Right renal cortex interstitium (tissue), 3 donors: ENCODE measurements around the gene CRABP2. TPM values are rescaled to one million over a fixed set of nuclear protein-coding genes. Genes with fewer than 3 reads are reported as not detected.

ENCODE experiments used
- DNase-seq, 3 donors: peaks; one replicate each; pipeline ENCODE4 v3.0.0-alpha.2; 2013; ENCODE audit warnings: low read depth in 3 of 3, low spot score in 2 of 3
- polyA plus RNA-seq, 3 donors: library from polyadenylated mRNA; unstranded; fragments of 120-200 nt; gene quantifications; one replicate each; pipeline ENCODE4 v1.2.1, GENCODE V29; 2013; ENCODE audit not compliant: insufficient read length in 3 of 3

The CRABP2 gene
- polyA plus RNA-seq, 3 donors, result 78.4 to 87.5 (median 86.4) TPM

DNA sequence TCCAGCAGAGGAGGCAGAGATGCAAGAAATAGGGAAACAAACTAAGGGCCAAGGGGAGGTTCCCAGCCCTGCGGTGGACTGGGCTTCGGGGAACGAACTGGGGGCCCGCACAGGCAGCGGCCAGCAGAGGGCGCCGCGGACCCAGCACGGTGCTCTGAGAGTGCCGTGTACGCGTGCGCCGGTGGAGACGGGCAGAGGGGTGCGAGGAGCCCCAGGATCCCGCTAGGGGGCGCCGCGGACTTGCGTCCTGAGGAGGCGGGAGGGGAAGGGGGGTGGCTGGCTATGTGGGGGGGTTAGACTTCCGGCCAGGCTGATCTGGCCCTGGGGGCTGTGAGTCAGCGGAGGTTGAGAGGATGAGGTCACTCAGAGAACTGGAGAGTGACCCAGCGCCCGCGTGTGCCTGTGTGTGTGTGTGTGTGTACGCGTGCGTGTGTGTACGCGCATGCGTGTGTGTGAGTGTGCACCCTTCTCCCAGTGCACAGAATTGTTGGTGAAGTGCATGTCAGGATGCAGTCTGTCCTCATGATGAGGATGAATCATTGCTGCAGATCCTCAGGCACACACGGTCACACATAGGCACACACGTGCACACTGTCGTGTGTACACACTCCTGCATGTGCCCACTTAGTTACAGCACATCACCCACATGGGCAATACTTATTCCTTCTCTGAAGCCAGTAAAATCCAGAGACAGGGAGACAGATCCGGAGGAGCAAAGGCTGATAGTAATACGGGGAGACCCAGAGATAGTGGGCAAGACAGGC is 45.2 kb downstream of the CRABP2 start:
- DNase-seq, result peak in 2 of 3 donors; percentile 85 to 93

DNA sequence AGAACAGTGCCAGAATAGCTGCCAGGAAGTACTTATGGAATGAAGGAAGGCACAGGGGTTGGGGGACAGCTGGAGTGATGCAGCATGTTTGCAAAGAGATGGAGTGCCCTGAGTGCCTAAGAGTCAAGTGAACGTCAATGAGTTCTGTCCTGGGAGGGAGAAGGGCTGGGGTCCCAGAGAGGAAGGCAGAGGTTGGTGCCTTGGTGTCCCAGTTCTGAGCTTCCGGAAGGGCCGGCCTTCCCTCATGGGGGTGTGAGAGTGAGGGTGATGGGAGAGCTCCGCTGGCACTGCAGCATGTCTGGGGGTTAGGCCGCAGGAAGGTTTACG is 45.8 kb downstream of the CRABP2 start:
- DNase-seq, result no peak

DNA sequence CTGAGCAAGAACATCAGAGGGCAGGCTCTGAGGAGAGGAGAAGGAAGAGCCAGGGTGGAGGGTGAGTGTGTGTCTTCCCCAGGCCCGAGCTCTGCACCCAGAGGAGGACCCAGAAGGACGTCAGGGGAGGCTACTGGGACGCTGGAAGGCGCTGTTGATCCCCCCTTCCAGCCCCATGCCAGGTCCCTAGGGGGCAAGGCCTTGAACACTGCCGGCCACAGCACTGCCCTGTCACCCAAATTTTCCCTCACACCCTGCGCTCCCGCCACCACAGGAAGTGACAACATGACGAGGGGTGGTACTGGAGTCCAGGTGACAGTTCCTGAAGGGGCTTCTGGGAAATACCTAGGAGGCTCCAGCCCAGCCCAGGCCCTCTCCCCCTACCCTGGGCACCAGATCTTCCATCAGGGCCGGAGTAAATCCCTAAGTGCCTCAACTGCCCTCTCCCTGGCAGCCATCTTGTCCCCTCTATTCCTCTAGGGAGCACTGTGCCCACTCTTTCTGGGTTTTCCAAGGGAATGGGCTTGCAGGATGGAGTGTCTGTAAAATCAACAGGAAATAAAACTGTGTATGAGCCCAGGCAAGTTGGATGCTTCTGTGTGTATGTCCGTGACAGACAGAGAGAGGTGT is 46.3 kb downstream of the CRABP2 start:
- DNase-seq, result no peak

DNA sequence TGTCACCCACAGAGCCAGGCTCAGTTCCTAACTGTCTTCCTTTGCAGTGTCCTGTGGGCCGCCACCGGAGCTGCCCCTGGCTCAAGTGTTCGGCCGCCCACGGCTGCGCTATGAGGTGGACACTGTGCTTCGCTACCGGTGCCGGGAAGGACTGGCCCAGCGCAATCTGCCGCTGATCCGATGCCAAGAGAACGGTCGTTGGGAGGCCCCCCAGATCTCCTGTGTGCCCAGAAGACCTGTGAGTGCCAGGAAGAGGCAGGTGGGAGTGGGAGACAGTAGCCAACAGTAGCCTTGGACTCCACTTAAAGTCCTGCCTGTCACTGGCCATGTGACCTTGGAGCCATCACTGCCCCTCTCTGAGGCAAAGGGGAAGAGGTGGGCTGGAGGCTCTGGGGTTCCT is 46.9 kb downstream of the CRABP2 start:
- DNase-seq, result no peak

DNA sequence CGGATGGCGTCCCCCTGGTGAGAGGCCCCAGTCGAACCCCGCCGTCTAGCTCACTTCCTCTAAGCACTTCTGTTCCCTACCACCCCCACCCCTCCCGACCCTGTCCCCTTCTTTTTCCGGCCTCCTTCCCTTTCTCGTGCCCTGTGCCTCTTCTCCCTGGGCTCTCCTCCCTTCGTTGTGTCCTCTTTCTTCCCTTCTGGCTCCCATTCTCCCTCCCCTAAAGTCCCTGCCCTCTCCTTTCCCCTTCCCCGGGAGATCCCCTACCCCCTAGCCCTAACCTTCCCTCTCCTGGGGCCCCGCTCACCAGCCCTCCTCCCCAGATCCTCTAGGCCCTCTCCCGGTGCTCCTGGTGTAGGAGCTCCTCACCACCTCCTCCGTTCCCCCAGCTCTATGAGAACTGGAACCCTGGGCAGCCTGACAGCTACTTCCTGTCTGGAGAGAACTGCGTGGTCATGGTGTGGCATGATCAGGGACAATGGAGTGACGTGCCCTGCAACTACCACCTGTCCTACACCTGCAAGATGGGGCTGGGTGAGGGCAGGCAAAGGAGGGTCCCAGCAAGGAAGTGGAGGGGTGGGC is 47.6 kb downstream of the CRABP2 start:
- no peak for DNase-seq

DNA sequence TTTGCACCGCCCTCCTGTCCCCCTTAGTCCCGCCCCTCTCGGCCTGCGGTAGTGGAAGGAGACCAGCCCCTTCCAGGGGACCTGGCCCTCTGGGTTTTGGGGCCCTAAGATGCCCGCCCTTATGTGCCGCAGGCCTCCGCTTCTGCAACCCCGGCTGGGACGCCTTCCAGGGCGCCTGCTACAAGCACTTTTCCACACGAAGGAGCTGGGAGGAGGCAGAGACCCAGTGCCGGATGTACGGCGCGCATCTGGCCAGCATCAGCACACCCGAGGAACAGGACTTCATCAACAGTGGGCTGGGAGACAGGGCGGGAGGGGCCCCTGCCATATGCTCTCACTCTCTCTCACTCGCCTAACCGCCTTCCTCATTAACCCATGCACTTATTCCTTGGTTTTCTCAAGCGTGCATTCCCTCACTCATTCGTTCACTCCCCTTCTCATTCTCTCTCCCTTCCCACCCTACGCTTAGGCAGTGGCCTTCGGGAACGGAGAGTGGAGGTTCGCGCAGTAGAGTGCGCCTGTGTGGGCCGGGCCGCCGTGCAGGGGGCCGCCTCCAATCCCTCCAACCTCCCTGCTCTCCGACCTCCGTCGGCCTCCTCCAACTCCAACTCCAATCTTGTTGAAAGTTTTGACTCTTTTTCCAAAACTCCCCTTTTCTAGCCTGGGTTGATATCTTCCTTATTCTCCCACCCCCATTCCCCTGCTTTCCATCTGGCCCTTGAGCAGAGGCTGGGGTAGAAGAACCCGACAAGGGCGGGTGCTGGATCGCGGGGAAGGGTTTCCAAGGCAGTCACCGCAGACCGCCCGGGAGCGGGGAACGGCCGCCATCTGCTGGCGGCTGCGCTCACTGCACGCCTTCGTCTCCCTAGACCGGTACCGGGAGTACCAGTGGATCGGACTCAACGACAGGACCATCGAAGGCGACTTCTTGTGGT is 48.3 kb downstream of the CRABP2 start:
- no peak for DNase-seq

DNA sequence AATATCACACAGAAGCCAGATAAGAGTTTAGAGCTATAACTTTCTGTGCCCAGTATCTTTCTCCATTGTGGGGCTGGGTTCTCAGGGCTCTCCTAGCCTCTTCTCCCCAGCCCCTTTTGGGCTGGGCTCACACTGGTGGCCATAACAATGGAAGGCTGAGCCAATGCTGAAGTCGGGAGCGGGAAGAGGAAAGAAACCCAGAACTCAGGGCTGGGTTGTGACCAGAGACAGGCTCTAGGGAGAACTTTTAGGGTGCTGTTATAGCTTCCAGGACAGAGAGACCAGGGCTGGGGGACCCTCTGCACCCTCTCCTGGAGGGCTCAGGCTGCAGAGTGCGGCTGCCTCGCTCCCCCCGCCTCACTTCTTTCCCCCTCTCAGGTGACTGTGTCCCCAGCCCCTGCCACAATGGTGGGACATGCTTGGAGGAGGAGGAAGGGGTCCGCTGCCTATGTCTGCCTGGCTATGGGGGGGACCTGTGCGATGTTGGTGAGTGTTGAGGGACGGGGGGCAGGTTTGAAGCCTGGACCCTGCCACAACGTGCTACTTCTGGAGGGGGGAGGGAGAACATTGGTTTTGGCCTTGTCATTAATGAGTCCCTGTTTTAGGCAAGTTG is 49.4 kb downstream of the CRABP2 start:
- no peak for DNase-seq

DNA sequence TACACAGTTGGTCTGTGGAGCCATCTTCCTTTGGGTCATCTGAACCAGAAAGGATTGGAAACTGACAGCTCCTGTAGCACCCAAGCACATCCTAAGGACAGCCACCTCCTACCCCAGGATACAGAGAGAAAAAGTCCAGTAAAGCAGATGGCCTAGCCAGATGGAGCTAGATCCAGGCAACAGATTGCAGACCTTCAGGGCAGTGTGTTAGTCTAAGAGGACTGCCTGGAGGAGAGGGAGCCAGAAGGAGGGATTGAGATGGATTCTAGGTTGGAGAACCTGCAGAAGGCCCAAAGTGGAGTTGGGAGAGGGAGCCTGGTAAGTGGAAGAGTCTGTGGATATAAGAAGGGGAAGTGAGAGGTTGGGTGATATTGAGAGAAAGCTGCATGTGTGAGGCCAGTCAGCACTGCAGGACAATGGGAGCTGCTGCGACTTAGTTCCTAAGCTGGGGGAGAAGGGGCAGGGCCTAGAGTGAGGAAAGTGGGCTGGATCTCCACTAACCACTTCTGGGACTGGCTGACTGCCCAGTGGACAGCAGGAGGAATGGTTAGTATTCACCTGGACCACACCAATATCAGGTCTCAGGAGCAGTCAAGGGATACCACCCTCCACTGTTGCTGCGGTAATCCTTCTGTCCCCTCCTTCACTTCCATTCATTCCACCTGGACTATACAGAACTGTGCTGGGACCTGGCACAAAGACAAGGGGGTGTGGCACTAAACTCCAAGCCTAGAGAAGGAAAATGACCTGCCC is 50.1 kb downstream of the CRABP2 start:
- DNase-seq, result no peak

DNA sequence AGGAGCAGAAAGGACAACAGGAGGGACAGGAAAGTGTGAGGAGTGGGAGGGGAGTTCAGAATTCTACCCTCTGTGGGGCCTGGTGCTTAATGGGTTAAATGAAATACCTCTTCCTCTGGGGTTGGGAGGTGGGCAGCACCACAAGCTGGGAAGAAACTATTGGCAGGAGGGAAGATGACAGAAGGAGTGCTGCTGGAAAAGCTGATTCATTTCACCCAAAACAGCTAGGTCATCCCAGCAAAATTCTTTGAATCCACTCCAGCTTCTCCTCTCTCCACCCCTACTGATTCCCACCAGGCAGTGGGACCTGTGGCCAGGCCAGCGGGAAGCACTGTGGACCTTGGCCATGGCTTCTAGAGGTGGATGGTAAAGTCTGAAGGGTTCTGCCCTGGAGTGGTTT is 50.7 kb downstream of the CRABP2 start:
- DNase-seq, result no peak

DNA sequence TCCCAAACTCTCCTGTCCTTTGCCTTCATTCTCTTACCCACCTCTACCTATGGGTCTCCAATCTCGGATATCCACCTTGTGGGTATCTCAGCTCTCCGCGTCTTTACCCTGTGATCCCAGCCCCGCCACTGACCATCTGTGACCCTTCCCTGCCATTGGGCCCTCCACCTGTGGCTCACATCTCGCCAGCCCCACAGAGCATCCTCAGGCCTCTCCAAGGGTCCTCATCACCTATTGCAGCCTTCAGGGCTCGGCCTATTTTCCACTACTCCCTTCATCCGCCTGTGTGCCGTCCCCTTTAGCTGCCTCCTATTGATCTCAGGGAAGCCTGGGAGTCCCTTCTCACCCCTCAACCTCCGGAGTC is 52.4 kb downstream of the CRABP2 start:
- no peak for DNase-seq

DNA sequence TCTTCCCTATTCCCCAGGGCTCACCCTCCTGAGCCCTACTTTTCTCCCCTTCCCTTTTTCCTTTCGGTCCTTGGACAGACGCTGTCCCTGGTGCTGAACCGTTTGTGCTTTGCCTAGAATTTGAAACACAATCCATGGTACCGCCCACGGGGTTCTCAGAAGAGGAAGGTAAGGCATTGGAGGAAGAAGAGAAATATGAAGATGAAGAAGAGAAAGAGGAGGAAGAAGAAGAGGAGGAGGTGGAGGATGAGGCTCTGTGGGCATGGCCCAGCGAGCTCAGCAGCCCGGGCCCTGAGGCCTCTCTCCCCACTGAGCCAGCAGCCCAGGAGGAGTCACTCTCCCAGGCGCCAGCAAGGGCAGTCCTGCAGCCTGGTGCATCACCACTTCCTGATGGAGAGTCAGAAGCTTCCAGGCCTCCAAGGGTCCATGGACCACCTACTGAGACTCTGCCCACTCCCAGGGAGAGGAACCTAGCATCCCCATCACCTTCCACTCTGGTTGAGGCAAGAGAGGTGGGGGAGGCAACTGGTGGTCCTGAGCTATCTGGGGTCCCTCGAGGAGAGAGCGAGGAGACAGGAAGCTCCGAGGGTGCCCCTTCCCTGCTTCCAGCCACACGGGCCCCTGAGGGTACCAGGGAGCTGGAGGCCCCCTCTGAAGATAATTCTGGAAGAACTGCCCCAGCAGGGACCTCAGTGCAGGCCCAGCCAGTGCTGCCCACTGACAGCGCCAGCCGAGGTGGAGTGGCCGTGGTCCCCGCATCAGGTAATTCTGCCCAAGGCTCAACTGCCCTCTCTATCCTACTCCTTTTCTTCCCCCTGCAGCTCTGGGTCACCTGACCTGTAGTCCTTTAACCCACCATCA is 53.0 kb downstream of the CRABP2 start:
- DNase-seq, result no peak

Other genes starting within 250 kb of the CRABP2 start
- gene MEF2D, start 204.8 kb downstream of the CRABP2 start, polyA plus RNA-seq, result 10 to 100 TPM; 18.4 to 21.2 (median 19.6) TPM
- gene IQGAP3, start 133.0 kb downstream of the CRABP2 start, polyA plus RNA-seq, result 10 to 100 TPM in 2 of 3 donors, 1 to 10 TPM in 1; 9.7 to 11.7 (median 11.3) TPM
- 1 to 10 TPM in 1 of 3 donors, under 1 TPM in 2; 0.78 to 1.2 (median 0.99) TPM for gene TTC24, start 125.9 kb downstream of the CRABP2 start, polyA plus RNA-seq
- 10 to 100 TPM; 75.4 to 80.4 (median 80.3) TPM for gene NAXE, start 113.8 kb downstream of the CRABP2 start, polyA plus RNA-seq
- gene GPATCH4, start 104.1 kb downstream of the CRABP2 start, polyA plus RNA-seq, result 10 to 100 TPM; 35.3 to 41.2 (median 36.8) TPM
- under 1 TPM in 2 of 3 donors, not detected in 1; 0.13 to 0.32 TPM for gene HAPLN2, start 86.2 kb downstream of the CRABP2 start, polyA plus RNA-seq
- gene BCAN, start 63.5 kb downstream of the CRABP2 start, polyA plus RNA-seq, result under 1 TPM; 0.11 to 0.29 (median 0.28) TPM
- 100 to 1,000 TPM; 164 to 179 (median 169) TPM for gene NES, start 28.2 kb downstream of the CRABP2 start, polyA plus RNA-seq
- gene METTL25B, start 22.9 kb upstream of the CRABP2 start, polyA plus RNA-seq, result 10 to 100 TPM; 27.4 to 31.1 (median 30.3) TPM
- gene ISG20L2, start 23.2 kb upstream of the CRABP2 start, polyA plus RNA-seq, result 10 to 100 TPM; 39.9 to 49.2 (median 44.6) TPM
- gene MRPL24, start 35.5 kb upstream of the CRABP2 start, polyA plus RNA-seq, result 10 to 100 TPM; 73.5 to 75.7 (median 73.7) TPM
- 100 to 1,000 TPM; 267 to 278 (median 269) TPM for gene HDGF, start 46.1 kb upstream of the CRABP2 start, polyA plus RNA-seq
- 100 to 1,000 TPM; 106 to 121 (median 109) TPM for gene PRCC, start 62.0 kb upstream of the CRABP2 start, polyA plus RNA-seq
- gene SH2D2A, start 111.3 kb upstream of the CRABP2 start, polyA plus RNA-seq, result under 1 TPM; 0.37 to 0.57 (median 0.42) TPM
- 1 to 10 TPM; 1.3 to 2.1 (median 1.7) TPM for gene INSRR, start 153.5 kb upstream of the CRABP2 start, polyA plus RNA-seq
- gene NTRK1, start 155.3 kb upstream of the CRABP2 start, polyA plus RNA-seq, result 1 to 10 TPM in 2 of 3 donors, under 1 TPM in 1; 0.67 to 1.3 (median 1.1) TPM
- gene PEAR1, start 188.1 kb upstream of the CRABP2 start, polyA plus RNA-seq, result 10 to 100 TPM; 16.7 to 19.2 (median 17.7) TPM
- under 1 TPM; 0.26 to 0.40 (median 0.35) TPM for gene LRRC71, start 215.0 kb upstream of the CRABP2 start, polyA plus RNA-seq